Mucosa of rectum (tissue), 2 donors: ENCODE data around the gene CLEC4C.
"Not testable (repeated sequence)": the region's sequence is repeated elsewhere in the genome, so short reads cannot be mapped to it uniquely, and the experiment has no call there.

ENCODE experiments used
- H3K27ac ChIP-seq, 2 donors: one replicate each; pipeline ENCODE4 v1.7.0; 2013; ENCODE audit warnings: inconsistent platforms in 2 of 2, low read depth in 2 of 2, low read length in 2 of 2
- H3K27me3 ChIP-seq, 2 donors: one replicate each; pipeline ENCODE4 v1.7.0; 2013; ENCODE audit warnings: low read length in 2 of 2; ENCODE audit not compliant: control insufficient read depth in 2 of 2, insufficient read depth in 2 of 2
- H3K36me3 ChIP-seq, 2 donors: one replicate each; pipeline ENCODE4 v1.7.0; 2013; ENCODE audit warnings: low read length in 2 of 2; ENCODE audit not compliant: control insufficient read depth in 2 of 2, insufficient read depth in 2 of 2
- H3K4me1 ChIP-seq, 2 donors: one replicate each; pipeline ENCODE4 v1.7.0; 2013; ENCODE audit warnings: low read length in 2 of 2, mild to moderate bottlenecking in 1 of 2; ENCODE audit not compliant: control insufficient read depth in 2 of 2, insufficient read depth in 2 of 2
- H3K4me3 ChIP-seq, 2 donors: one replicate each; pipeline ENCODE4 v1.7.0; 2013; ENCODE audit warnings: low read length in 2 of 2
- H3K9ac ChIP-seq, 2 donors: one replicate each; pipeline ENCODE4 v1.7.0; 2013; ENCODE audit warnings: low read length in 2 of 2, low read depth in 1 of 2, mild to moderate bottlenecking in 1 of 2
- H3K9me3 ChIP-seq, 2 donors: one replicate each; pipeline ENCODE4 v1.7.0; 2013; ENCODE audit warnings: low read length in 2 of 2; ENCODE audit not compliant: control insufficient read depth in 2 of 2
- donor health status: healthy.
- donor health status: Normal muscosa, but diverticular disease.

Gene CLEC4C, protein sequence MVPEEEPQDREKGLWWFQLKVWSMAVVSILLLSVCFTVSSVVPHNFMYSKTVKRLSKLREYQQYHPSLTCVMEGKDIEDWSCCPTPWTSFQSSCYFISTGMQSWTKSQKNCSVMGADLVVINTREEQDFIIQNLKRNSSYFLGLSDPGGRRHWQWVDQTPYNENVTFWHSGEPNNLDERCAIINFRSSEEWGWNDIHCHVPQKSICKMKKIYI

DNA sequence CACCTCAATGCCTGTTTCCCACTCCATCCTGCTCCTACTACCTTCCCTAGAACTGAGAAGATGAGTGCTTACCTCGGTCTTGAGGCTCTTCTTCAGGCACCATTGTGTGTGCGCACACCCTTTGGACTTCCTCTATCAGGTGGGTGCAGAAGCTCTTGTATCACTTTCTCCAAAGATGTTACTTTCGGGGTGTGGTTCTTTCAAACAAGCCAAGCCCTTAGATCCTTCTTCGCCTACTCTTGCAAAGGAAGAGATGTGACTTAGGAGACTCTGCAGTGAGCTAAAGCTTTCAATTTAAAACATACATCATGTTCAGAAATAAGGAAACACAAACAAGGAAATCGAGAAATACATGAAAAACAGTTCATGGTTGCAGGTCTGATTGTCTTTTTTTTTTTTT, at the start of gene CLEC4C:
Gene CLEC4C, minus strand, starts transcription at position 130 of the 400 bp plus-strand sequence. Its CDS starts 27 bp downstream, at position 103.
- Histone ChIP-seq H3K4me1 (no peaks in the 10 kb centered on the region), H3K9ac (no peak within 1 kb of the TSS), H3K9me3 (no peaks in the 10 kb centered on the region), H3K27me3 (no peaks in the 10 kb centered on the region), H3K36me3 (no peaks in the 10 kb centered on the region), H3K27ac (no peak within 1 kb of the TSS), H3K4me3 (no peak within 1 kb of the TSS)

DNA sequence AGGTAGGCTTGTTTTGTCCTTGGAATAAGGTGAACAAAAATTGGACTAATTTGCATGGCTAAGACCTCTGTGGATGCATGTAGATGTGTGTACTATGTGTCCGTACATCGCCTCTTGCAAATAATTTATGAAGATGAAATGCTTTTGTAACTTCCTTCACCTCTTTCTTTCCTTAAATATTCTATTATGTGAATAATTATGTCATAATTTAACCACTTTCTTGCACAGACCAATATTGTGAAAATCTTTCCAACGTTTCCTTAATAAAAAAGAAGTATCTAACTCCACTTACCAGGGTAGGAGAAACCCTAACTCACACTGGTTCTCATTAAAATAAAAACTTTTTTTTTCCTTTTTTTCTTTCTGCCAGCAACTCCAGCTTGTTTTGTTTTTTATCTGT, 46.0 kb upstream of the CLEC4C start:
- Histone ChIP-seq H3K4me1 (no peaks in the 10 kb centered on the region), H3K4me3 (no peak overlapping the region), H3K9ac (no peak overlapping the region), H3K36me3 (no peaks in the 10 kb centered on the region), H3K27me3 (no peaks in the 10 kb centered on the region), H3K9me3 (no peaks in the 10 kb centered on the region), H3K27ac (no peak overlapping the region)

DNA sequence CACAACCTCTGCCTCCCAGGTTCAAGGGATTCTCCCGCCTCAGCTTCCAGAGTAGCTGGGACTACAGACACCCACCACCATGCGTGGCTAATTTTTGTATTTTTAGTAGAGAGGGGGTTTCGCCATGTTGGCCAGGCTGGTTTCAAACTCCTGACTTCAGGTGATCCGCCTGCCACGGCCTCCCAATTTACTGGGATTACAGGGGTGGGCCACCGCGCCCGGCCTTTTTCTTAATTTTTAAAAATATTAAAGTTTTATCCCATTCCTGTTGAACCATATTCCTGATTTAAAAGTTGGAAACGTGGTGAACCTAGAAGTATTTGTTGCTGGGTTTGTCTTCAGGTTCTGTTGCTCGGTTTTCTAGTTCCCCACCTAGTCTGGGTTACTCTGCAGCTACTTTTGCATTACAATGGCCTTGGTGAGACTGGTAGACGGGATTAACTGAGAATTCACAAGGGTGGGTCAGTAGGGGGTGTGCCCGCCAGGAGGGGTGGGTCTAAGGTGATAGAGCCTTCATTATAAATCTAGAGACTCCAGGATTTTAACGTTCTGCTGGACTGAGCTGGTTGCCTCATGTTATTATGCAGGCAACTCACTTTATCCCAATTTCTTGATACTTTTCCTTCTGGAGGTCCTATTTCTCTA, 41.8 kb upstream of the CLEC4C start, which contains the start of gene NANOG:
Gene NANOG, plus strand, starts transcription at position 519 of the 645 bp plus-strand sequence. CDS start 213 bp downstream, outside the sequence.
- H3K36me3 ChIP-seq, H3K4me3 ChIP-seq, H3K9me3 ChIP-seq, H3K27ac ChIP-seq, H3K9ac ChIP-seq, H3K27me3 ChIP-seq, H3K4me1 ChIP-seq: not testable (repeated sequence)

DNA sequence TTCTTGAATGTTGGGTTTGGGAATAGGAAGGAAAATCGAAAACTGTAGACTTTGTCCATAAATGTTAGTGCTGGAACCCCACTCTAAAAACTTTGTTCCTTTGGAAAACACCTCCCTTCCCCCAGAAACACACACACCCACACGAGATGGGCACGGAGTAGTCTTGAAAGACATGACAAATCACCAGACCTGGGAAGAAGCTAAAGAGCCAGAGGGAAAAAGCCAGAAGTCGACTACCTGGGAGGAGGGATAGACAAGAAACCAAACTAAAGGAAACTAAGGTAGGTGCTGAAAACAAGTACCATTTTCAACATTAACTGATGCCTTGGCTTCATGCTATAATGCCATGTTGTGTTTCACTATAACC, 41.1 kb upstream of the CLEC4C start:
- H3K4me1 ChIP-seq: no peaks in the 10 kb centered on the region
- H3K27me3 ChIP-seq: peaks cover 0 to 1% of the 10 kb centered on the region in 2 donors
- no peaks in the 10 kb centered on the region for H3K9me3 ChIP-seq
- H3K9ac ChIP-seq: no peak overlapping the region
- H3K36me3 ChIP-seq: no peaks in the 10 kb centered on the region
- H3K27ac ChIP-seq: no peak overlapping the region
- H3K4me3 ChIP-seq: no peak overlapping the region

DNA sequence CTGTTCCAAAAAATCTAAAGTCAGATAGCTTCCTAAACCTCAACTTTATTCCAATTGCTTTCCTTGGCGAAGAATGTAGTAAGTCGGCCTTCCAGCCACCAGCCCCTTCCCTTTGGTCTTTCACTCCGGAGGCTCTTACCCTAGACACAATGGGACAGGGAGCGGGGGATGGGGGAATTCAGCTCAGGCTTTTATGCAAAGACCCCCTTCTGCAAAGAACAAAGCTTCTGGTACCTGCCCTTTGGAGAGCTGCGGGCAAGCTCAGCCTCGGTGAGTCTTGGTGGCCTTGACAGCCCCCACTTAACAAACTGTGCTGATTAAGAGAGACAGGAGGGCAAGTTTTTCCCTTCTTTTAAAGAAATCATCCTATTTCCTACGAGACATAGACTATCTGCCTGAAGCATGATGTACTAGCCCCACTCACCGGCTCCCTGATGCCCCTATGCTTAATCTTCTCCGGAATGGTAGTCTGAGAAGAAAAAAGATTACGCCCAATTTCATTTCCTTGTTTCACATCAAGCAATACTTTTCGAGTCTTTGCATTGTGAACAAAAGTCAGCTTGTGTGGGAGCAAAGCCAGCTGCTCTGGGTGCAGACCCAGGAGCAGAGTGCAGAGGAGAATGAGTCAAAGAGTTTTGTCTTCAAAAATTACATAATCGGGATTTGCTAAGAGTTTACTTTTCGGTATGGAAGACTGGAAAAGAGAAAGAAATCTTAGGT, 40.6 kb upstream of the CLEC4C start:
- H3K27me3 ChIP-seq: peaks cover 0 to 1% of the 10 kb centered on the region in 2 donors
- no peak overlapping the region for H3K9ac ChIP-seq
- H3K36me3 ChIP-seq: no peaks in the 10 kb centered on the region
- H3K27ac ChIP-seq: no peak overlapping the region
- H3K4me3 ChIP-seq: no peak overlapping the region
- H3K9me3 ChIP-seq: no peaks in the 10 kb centered on the region
- no peaks in the 10 kb centered on the region for H3K4me1 ChIP-seq

DNA sequence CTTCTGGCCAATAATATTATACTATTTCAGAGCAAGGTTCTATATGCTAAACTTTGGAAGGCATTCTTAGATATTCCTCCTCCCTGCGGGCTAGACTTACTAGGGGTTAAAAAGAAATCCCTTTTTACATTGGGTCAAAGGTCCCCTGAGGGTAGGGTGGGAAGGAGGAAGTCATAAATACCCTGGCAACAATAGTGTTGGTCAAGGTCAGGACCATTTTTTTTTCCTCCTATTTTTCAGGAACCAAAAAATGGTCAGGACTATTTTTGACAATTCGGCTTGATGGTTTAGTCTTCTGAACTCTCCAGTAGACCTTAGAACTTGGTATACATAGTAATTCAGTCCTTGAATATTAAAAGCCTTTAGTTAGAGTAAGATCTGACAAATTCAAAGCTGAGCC, 37.5 kb upstream of the CLEC4C start:
- Histone ChIP-seq H3K4me1 (no peaks in the 10 kb centered on the region), H3K27me3 (peaks cover 0 to 1% of the 10 kb centered on the region in 2 donors), H3K9ac (no peak overlapping the region), H3K4me3 (no peak overlapping the region), H3K27ac (no peak overlapping the region), H3K36me3 (no peaks in the 10 kb centered on the region), H3K9me3 (no peaks in the 10 kb centered on the region)

DNA sequence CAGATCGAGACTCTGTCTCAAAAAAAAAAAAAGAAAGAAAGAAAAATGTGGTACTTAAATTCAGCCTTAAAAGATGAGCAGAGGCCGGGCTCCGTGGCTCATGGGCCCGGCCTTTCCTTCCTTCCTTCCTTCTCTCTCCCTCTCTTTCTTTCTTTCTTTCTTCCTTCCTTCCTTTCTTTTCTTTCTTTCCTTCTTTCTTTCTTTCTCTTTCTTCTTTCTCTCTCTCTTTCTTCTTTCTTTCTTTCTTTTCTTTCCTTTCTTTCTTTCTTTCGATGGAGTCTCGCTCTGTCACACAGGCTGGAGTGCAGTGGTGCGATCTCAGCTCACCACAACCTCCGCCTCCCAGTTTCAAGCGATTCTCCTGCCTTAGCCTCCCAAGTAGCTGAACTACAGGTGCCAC, 36.3 kb upstream of the CLEC4C start:
- not testable (repeated sequence) for H3K36me3 ChIP-seq, H3K27ac ChIP-seq, H3K27me3 ChIP-seq

DNA sequence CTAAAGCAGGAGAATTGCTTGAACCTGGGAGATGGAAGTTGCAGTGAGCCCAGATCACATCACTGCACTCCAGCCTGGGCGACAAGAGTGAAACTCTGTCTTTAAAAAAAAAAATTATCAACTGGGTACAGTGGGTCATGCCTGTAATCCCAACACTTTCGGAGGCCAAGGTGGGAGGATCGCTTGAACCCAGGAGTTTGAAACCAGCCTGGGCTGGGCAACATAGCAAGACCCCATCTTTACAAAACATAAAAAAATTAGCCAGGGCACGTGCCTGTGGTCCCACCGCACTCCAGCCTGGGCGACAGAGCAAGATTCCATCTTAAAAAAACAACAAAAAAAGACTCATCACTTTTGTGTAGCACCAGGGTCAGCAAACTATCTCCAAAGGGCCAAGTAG, 34.9 kb upstream of the CLEC4C start:
- no peaks in the 10 kb centered on the region for H3K36me3 ChIP-seq
- H3K27me3 ChIP-seq: peaks cover 0 to 1% of the 10 kb centered on the region in 2 donors
- no peak overlapping the region for H3K27ac ChIP-seq
- no peaks in the 10 kb centered on the region for H3K4me1 ChIP-seq
- no peaks in the 10 kb centered on the region for H3K9me3 ChIP-seq
- H3K4me3 ChIP-seq: no peak overlapping the region
- H3K9ac ChIP-seq: no peak overlapping the region

More for the DNA sequence above, 36.3 kb upstream of the CLEC4C start:
- H3K4me1 ChIP-seq, H3K9me3 ChIP-seq, H3K4me3 ChIP-seq, H3K9ac ChIP-seq: not testable (repeated sequence)

DNA sequence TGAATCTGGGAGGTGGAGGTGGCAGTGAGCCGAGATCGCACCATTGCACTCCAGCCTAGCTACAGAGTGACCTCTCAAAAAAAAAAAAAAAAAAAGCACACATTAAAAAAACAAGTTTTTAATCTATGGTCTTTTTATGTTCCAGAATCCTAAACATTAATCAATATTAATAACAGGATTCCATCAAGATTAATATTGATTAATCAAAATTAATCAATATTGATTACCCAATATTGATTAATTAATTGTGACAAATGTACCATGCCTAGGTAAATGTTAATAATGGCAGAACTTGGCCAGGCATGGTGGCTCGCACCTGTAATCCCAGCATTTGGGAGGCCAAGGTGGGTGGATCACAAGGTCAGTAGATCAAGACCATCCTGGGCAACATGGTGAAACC, 34.1 kb upstream of the CLEC4C start:
- H3K36me3 ChIP-seq: no peaks in the 10 kb centered on the region
- no peak overlapping the region for H3K4me3 ChIP-seq
- H3K27me3 ChIP-seq: peaks cover 0 to 1% of the 10 kb centered on the region in 2 donors
- H3K27ac ChIP-seq: no peak overlapping the region
- no peaks in the 10 kb centered on the region for H3K4me1 ChIP-seq
- no peaks in the 10 kb centered on the region for H3K9me3 ChIP-seq
- H3K9ac ChIP-seq: no peak overlapping the region

DNA sequence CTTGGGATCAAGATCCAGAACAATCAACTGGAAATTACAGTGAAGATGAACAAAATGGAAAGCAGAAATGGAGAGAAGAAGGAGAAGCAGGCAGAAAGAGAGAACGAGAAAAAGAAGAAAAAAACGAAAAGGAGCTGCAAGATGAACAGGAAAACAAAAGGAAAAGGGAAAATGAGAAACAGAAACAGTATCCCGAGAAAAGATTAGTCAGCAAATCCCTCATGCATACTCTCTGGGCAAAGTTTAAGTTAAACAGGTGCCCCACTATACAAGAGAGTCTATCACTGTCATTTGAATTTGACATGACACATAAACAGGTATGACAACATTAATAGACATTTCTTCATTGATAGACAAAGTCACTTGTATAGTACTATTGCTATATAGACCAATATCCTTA, 22.8 kb upstream of the CLEC4C start:
- H3K9ac ChIP-seq: no peak overlapping the region

More for the DNA sequence above, 22.8 kb upstream of the CLEC4C start:
- Histone ChIP-seq H3K36me3 (no peaks in the 10 kb centered on the region), H3K27ac (no peak overlapping the region), H3K4me3 (no peak overlapping the region), H3K27me3 (no peaks in the 10 kb centered on the region), H3K4me1 (no peaks in the 10 kb centered on the region), H3K9me3 (no peaks in the 10 kb centered on the region)
